Panc1 (cell line): ENCODE results near the gene C20orf204.

ENCODE experiments used
- POLR2AphosphoS5 ChIP-seq: IDR thresholded peaks from 2 replicates; pipeline ENCODE4 v1.6.1; 2012; ENCODE audit warnings: mild to moderate bottlenecking, low read depth, low read length, moderate library complexity
- SIN3A ChIP-seq: IDR thresholded peaks from 2 replicates; pipeline ENCODE4 v1.6.1; 2012; ENCODE audit warnings: low read depth, mild to moderate bottlenecking, low read length, moderate library complexity, borderline replicate concordance; ENCODE audit not compliant: insufficient read depth
- TCF7L2 ChIP-seq: IDR thresholded peaks from 2 replicates; pipeline ENCODE4 v1.6.1; 2011; ENCODE audit warnings: mild to moderate bottlenecking, low read depth, low read length, inconsistent platforms
- TF ChIP-seq, protein P1 (sequence below): fragments of 450-650 bp; IDR thresholded peaks from 2 replicates; pipeline ENCODE4 v1.5.1; 2017; ENCODE audit warnings: mild to moderate bottlenecking
- TF ChIP-seq, protein P2 (sequence below), 2 experiments: IDR thresholded peaks; 2 replicates each; pipeline ENCODE4 v1.6.1; 2011 to 2012; ENCODE audit warnings: low read depth in 2 of 2, control low read depth in 1 of 2, low read length in 1 of 2, mild to moderate bottlenecking in 1 of 2, moderate library complexity in 1 of 2; ENCODE audit not compliant: insufficient read depth in 1 of 2

- TF ChIP-seq, protein P1, sequence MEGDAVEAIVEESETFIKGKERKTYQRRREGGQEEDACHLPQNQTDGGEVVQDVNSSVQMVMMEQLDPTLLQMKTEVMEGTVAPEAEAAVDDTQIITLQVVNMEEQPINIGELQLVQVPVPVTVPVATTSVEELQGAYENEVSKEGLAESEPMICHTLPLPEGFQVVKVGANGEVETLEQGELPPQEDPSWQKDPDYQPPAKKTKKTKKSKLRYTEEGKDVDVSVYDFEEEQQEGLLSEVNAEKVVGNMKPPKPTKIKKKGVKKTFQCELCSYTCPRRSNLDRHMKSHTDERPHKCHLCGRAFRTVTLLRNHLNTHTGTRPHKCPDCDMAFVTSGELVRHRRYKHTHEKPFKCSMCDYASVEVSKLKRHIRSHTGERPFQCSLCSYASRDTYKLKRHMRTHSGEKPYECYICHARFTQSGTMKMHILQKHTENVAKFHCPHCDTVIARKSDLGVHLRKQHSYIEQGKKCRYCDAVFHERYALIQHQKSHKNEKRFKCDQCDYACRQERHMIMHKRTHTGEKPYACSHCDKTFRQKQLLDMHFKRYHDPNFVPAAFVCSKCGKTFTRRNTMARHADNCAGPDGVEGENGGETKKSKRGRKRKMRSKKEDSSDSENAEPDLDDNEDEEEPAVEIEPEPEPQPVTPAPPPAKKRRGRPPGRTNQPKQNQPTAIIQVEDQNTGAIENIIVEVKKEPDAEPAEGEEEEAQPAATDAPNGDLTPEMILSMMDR, result no peak
- TF ChIP-seq TCF7L2, result no peak
- TF ChIP-seq, protein P2, sequence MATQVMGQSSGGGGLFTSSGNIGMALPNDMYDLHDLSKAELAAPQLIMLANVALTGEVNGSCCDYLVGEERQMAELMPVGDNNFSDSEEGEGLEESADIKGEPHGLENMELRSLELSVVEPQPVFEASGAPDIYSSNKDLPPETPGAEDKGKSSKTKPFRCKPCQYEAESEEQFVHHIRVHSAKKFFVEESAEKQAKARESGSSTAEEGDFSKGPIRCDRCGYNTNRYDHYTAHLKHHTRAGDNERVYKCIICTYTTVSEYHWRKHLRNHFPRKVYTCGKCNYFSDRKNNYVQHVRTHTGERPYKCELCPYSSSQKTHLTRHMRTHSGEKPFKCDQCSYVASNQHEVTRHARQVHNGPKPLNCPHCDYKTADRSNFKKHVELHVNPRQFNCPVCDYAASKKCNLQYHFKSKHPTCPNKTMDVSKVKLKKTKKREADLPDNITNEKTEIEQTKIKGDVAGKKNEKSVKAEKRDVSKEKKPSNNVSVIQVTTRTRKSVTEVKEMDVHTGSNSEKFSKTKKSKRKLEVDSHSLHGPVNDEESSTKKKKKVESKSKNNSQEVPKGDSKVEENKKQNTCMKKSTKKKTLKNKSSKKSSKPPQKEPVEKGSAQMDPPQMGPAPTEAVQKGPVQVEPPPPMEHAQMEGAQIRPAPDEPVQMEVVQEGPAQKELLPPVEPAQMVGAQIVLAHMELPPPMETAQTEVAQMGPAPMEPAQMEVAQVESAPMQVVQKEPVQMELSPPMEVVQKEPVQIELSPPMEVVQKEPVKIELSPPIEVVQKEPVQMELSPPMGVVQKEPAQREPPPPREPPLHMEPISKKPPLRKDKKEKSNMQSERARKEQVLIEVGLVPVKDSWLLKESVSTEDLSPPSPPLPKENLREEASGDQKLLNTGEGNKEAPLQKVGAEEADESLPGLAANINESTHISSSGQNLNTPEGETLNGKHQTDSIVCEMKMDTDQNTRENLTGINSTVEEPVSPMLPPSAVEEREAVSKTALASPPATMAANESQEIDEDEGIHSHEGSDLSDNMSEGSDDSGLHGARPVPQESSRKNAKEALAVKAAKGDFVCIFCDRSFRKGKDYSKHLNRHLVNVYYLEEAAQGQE (IDR thresholded peaks at IDR 0.05; ENCODE audit: insufficient read depth in 1 of 2, low read depth in 2 of 2, low read length in 1 of 2), result no peak
- no peak for TF ChIP-seq POLR2AphosphoS5
- TF ChIP-seq SIN3A, result no peak
Observed at GRCh38 chr20:64082126-64082731, 46.2 kb downstream of the C20orf204 start.
